ENCODE measurements around the gene FGB. TPM values are rescaled to one million over a fixed set of nuclear protein-coding genes. Genes with fewer than 3 reads are reported as not detected.

FGB gene
- total RNA-seq, 1 donor from 2014 or later = not detected

GRCh38 chr4:154620111-154620510 is 57.3 kb downstream of the FGB start:
- Mint-ChIP-seq H3K27me3 (ENCODE audit: insufficient read depth, low read depth) (peaks cover 2% of the 10 kb centered on the region), H3K4me3 (no peak overlapping the region), H3K36me3 (no peaks in the 10 kb centered on the region), H3K27ac (no peak overlapping the region), H3K4me1 (no peaks in the 10 kb centered on the region), H3K9me3 (no peaks in the 10 kb centered on the region)
- Histone ChIP-seq H2AFZ (replicated peaks) (no peak overlapping the region), H3K9me3 (ENCODE audit: low read depth) (no peaks in the 10 kb centered on the region), H3K4me1 (no peaks in the 10 kb centered on the region), H3K27me3 (peaks cover under 1% of the 10 kb centered on the region), H4K20me1 (ENCODE audit: low read depth) (no peaks in the 10 kb centered on the region), H3K4me2 (no peak overlapping the region), H3K27ac (no peak overlapping the region), H3K79me2 (ENCODE audit: low read depth) (no peaks in the 10 kb centered on the region), H3F3A (ENCODE audit: low read depth) (no peaks in the 10 kb centered on the region), H3K4me3 (no peak overlapping the region), H3K36me3 (no peaks in the 10 kb centered on the region), H3K9ac (no peak overlapping the region)
- DNase-seq (ENCODE audit: low spot score) = no peak
- TF ChIP-seq EZH2phosphoT487 (IDR thresholded peaks at IDR 0.05) (no peak), CTCF (IDR thresholded peaks at IDR 0.05) (no peak), EZH2 (IDR thresholded peaks at IDR 0.05) (no peak)

Small RNA genes lying within 50 kb of the gene (small RNA-seq; reads per million reads assigned to genes)
- gene RNU6-1285P = not detected

Other genes starting within 250 kb of the FGB start
- gene DCHS2, start 71.2 kb upstream of the FGB start, total RNA-seq (ENCODE audit: low replicate concordance) = 0.43 and 0.71 TPM in 2 replicates
- gene PLRG1, start 12.6 kb upstream of the FGB start, total RNA-seq (ENCODE audit: low replicate concordance) = 66.6 and 92.7 TPM in 2 replicates
- not detected in 2 replicates for gene FGA, start 27.7 kb downstream of the FGB start, total RNA-seq (ENCODE audit: low replicate concordance)
- not detected in 2 replicates for gene FGG, start 49.6 kb downstream of the FGB start, total RNA-seq (ENCODE audit: low replicate concordance)
- 0.81 and 0.94 TPM in 2 replicates for gene LRAT, start 181.0 kb downstream of the FGB start, total RNA-seq (ENCODE audit: low replicate concordance)
- gene RBM46, start 218.3 kb downstream of the FGB start, total RNA-seq (ENCODE audit: low replicate concordance) = 0.07 and 0.09 TPM in 2 replicates